Lung (tissue), 12 donors: ENCODE measurements around the gene GABBR2. TPM values are rescaled to one million over a fixed set of nuclear protein-coding genes. Genes with fewer than 3 reads are reported as not detected.

Experiments
- ATAC-seq: fragments of 200-7000 bp; cut with Tn5 transposase; one replicate; pipeline ENCODE4 v1.9.1; 2020; ENCODE audit warnings: moderate number of reproducible peaks; ENCODE audit not compliant: insufficient read depth, low FRiP score
- DNase-seq, 3 donors: peaks; one replicate each; pipeline ENCODE4 v3.0.0-alpha.2; 2013 to 2017
- H3K27ac ChIP-seq, 2 donors: one replicate each; pipeline ENCODE4 v1.5.1; 2013; ENCODE audit warnings: mild to moderate bottlenecking in 2 of 2, moderate library complexity in 2 of 2, control low read depth in 1 of 2, inconsistent platforms in 1 of 2, low read depth in 1 of 2, low read length in 1 of 2
- H3K27me3 ChIP-seq, 3 donors: one replicate each; pipeline ENCODE4 v1.5.1; 2013; ENCODE audit warnings: low read length in 2 of 3; ENCODE audit not compliant: control insufficient read depth in 3 of 3, insufficient read depth in 3 of 3
- H3K36me3 ChIP-seq, 4 donors: one replicate each; pipeline ENCODE4 v1.5.1; 2013; ENCODE audit warnings: low read length in 4 of 4, mild to moderate bottlenecking in 1 of 4, moderate library complexity in 1 of 4; ENCODE audit not compliant: control insufficient read depth in 4 of 4, insufficient read depth in 4 of 4
- H3K4me1 ChIP-seq, 5 donors: one replicate each; pipeline ENCODE4 v1.5.1; 2013; ENCODE audit warnings: low read length in 5 of 5, mild to moderate bottlenecking in 2 of 5, moderate library complexity in 1 of 5; ENCODE audit not compliant: control insufficient read depth in 5 of 5, insufficient read depth in 5 of 5
- H3K4me3 ChIP-seq: one replicate; pipeline ENCODE4 v1.5.1; 2013; ENCODE audit warnings: mild to moderate bottlenecking, control low read depth, moderate library complexity
- H3K9ac ChIP-seq, 2 donors: one replicate each; pipeline ENCODE4 v1.5.1; 2013; ENCODE audit warnings: low read length in 2 of 2, control low read depth in 1 of 2; ENCODE audit not compliant: insufficient read depth in 1 of 2
- H3K9me3 ChIP-seq, 4 donors: one replicate each; pipeline ENCODE4 v1.5.1; 2013; ENCODE audit warnings: low read length in 3 of 4, mild to moderate bottlenecking in 1 of 4, moderate library complexity in 1 of 4; ENCODE audit not compliant: control insufficient read depth in 4 of 4, insufficient read depth in 3 of 4
- CTCF ChIP-seq: IDR thresholded peaks from 2 replicates; pipeline ENCODE4 v1.5.1; 2012; ENCODE audit warnings: mild to moderate bottlenecking; ENCODE audit errors: control extremely low read depth, extremely low read depth
- WGBS, 2 donors: extraction: QIAGEN DNeasy Blood & Tissue Kit; methylation state at CpG; one replicate each; pipeline ENCODE4 v1.1.7; 2013; 5-methylcytosine and 5-hydroxymethylcytosine counted together
- polyA plus RNA-seq, 2 donors: library from polyadenylated mRNA; stranded (reverse); fragments of 200-250 nt; gene quantifications; one replicate each; pipeline ENCODE4 v1.2.1, GENCODE V29; 2013
- total RNA-seq, 2 donors: library from RNA; depleted of rRNA in 1 of 2; stranded (reverse); fragments of >200 nt in 1 of 2; gene quantifications; one replicate each; pipeline ENCODE4 v1.2.1, GENCODE V29; 2014 to 2021
- donor health status: control.
- donor health status: control.
- donor health status: Bipolar disorder and iron deficiency.
- donor health status: healthy.
- donor health status: DM: yes; HTN: yes; CAD: no.

Gene GABBR2
- total and polyA plus RNA-seq, 4 donors, result 0.40 to 1.8 (median 0.64) TPM

GRCh38 chr9:98360176-98360708 lies 348.5 kb downstream of the GABBR2 start:
- H3K27ac ChIP-seq, result no peak overlapping the region
- no peak overlapping the region for H3K9ac ChIP-seq
- ATAC-seq, result no peak
- peaks cover 0 to 4% (median 0%) of the 10 kb centered on the region in 5 donors for H3K4me1 ChIP-seq
- peaks cover under 1 to 6% (median 2%) of the 10 kb centered on the region in 4 donors for H3K9me3 ChIP-seq
- no peaks in the 10 kb centered on the region for H3K36me3 ChIP-seq
- 55 to 75% methylated on average over 2 of the region's 2 CpGs for WGBS, 2 donors
- H3K4me3 ChIP-seq, result no peak overlapping the region
- DNase-seq, result no peak
- H3K27me3 ChIP-seq, result no peaks in the 10 kb centered on the region
- TF ChIP-seq CTCF, result no peak

GRCh38 chr9:98359569-98359968 lies 349.2 kb downstream of the GABBR2 start:
- ATAC-seq (no peak), DNase-seq (no peak)
- Histone ChIP-seq H3K9ac (no peak overlapping the region), H3K9me3 (peaks cover 0 to 1% (median 0%) of the 10 kb centered on the region in 4 donors), H3K27me3 (no peaks in the 10 kb centered on the region), H3K36me3 (no peaks in the 10 kb centered on the region), H3K4me3 (no peak overlapping the region), H3K4me1 (peaks cover 0 to 4% (median 0%) of the 10 kb centered on the region in 5 donors), H3K27ac (no peak overlapping the region)
- TF ChIP-seq CTCF, result no peak
- WGBS, 2 donors, result 71 to 79% methylated on average over 8 of the region's 8 CpGs

- Histone ChIP-seq H3K9ac (no peak overlapping the region), H3K4me1 (peaks cover 0 to 4% (median 0%) of the 10 kb centered on the region in 5 donors), H3K36me3 (no peaks in the 10 kb centered on the region), H3K27ac (peak overlapping the region in 1 of 2 donors; percentile 26), H3K9me3 (peaks cover 0 to 1% (median 0%) of the 10 kb centered on the region in 4 donors), H3K4me3 (no peak overlapping the region), H3K27me3 (no peaks in the 10 kb centered on the region)
- no peak for DNase-seq
- no peak for TF ChIP-seq CTCF
- ATAC-seq, result no peak
- 85 to 92% methylated on average over 6 of the region's 6 CpGs for WGBS, 2 donors
These were observed 350.7 kb downstream of the GABBR2 start for GRCh38 chr9:98357921-98358535.
